ENCODE results near the gene THSD4.

- no peak for TF ChIP-seq FOXP2 (optimal IDR thresholded peaks at IDR 0.05; ENCODE audit: control extremely low read depth, extremely low read length, insufficient read depth)
- TF ChIP-seq POLR2AphosphoS5 (IDR thresholded peaks at IDR 0.05; ENCODE audit: borderline replicate concordance, low read depth, low read length), result no peak
These were observed 221.4 kb downstream of the THSD4 start for GRCh38 chr15:71336671-71337070.

Data from SK-N-MC (cell line).